C4-2B (cell line): ENCODE results near the gene HOXB8.

Experiments
- H3K27ac ChIP-seq: fragments of 450-650 bp; 2 replicates; pipeline ENCODE4 v1.5.1; 2017
- ZFX ChIP-seq: fragments of 450-650 bp; IDR thresholded peaks from 2 replicates; pipeline ENCODE4 v1.6.1; 2017
- TF ChIP-seq, protein P1 (sequence below): fragments of 450-650 bp; conservative IDR thresholded peaks from 2 replicates; pipeline ENCODE4 v1.5.1; 2017; ENCODE audit warnings: mild to moderate bottlenecking

The HOXB8 gene

DNA sequence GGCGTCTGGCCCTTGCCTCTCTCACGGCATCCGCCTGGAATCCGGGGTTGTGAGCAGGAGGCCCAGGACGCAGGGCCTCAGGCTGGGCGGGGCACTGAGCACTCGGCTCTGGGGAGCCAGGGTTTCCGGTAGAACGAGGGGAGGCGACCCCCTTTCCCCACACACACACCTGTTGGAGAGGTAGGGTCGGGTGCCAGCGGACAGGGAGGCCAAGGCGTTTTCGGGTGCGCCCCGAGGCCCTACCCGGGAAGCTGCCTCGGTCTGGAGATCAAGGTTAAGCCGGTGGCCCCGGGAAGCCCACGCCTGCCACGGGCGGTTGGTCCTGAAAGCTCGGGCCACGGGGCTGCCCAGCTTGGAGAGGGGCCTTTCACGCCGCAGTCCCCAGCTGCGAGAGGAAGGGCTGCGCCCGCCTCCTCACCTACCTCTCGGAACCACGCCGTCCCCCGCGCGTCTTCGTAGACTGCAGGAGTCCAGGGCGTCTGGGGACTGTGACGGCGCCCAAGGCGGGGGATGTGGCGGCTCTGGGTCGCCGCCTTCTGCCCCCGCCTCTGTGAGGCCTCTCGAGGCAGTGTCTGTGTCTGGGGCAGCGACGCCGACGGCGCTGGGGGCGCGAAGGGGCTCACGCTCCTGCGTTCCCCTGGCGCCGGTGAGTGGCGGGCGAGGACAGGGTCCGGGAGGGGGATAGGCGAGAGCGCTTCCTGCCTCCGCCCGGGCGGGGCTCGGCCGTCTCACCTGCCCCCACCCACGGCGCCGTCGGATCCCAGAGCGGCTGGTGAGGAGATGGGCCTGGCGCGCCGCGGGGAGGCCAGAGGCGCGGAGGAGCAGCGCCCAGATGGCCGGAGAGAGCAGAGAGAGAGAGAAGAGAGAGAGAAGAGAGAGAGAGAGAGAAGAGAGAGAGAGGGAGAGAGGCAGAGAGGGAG, 31.4 kb upstream of the HOXB8 start:
- no peak overlapping the region for H3K27ac ChIP-seq
- TF ChIP-seq, protein P1, sequence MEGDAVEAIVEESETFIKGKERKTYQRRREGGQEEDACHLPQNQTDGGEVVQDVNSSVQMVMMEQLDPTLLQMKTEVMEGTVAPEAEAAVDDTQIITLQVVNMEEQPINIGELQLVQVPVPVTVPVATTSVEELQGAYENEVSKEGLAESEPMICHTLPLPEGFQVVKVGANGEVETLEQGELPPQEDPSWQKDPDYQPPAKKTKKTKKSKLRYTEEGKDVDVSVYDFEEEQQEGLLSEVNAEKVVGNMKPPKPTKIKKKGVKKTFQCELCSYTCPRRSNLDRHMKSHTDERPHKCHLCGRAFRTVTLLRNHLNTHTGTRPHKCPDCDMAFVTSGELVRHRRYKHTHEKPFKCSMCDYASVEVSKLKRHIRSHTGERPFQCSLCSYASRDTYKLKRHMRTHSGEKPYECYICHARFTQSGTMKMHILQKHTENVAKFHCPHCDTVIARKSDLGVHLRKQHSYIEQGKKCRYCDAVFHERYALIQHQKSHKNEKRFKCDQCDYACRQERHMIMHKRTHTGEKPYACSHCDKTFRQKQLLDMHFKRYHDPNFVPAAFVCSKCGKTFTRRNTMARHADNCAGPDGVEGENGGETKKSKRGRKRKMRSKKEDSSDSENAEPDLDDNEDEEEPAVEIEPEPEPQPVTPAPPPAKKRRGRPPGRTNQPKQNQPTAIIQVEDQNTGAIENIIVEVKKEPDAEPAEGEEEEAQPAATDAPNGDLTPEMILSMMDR: no peak
- TF ChIP-seq ZFX: no peak

DNA sequence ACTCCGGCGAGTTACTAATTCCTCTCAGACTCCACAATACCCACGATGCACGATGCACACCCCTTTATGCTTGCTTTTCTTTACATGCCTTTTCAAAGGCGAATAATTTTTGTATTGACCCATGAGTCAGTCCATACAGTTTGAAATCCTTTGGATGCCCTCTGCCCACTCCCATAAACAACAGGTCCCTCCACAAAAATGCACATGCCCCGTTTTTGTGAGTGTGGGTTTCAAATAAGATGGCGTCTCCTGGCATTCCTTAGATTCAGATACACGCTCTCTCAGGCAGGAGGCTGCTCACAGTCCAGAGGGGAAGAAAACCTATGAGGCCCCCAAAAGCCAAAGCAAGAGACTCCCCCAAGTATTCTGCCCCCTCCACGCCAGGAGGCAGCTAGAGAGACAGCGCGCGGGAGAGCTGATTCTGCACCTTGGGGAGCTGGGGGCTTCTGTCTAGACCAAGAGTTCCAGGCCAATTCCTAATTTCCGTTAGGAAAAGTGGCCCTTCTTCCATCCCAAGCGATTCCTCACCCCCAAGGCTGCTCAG, 30.6 kb upstream of the HOXB8 start:
- H3K27ac ChIP-seq: no peak overlapping the region
- no peak for TF ChIP-seq ZFX
- TF ChIP-seq, protein P1: no peak

DNA sequence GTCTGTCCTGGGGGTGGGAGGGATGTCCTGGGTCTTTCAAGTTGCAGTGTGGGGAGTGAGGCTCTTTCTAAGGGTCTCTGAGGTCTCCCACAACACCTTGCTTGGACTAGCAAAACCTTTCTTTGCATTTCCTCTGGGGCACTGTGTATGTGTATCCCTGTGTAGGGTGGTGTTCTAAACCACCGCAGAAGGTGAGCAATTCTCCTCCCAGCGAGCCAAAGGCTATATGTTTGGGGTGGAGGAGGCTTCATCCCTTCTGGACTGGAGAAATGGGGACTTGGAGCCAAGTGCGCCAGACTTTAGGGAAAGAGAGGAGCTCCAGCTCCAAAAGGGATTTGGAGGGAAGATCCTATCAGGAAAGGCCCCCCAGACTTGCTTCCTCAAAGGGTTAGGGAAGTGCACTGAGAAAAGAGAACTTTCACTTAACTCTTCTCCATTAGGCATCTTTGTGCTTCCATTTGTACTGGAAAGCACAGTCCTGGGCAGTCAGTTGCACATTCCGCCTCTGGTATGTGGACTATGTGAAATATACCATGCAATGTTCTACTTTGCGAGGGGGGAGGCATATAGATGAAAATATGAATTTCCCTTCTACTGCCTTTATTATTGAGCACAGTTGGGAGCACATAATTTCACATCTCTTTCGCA, 29.9 kb upstream of the HOXB8 start:
- H3K27ac ChIP-seq: no peak overlapping the region
- TF ChIP-seq, protein P1: no peak
- TF ChIP-seq ZFX: no peak

DNA sequence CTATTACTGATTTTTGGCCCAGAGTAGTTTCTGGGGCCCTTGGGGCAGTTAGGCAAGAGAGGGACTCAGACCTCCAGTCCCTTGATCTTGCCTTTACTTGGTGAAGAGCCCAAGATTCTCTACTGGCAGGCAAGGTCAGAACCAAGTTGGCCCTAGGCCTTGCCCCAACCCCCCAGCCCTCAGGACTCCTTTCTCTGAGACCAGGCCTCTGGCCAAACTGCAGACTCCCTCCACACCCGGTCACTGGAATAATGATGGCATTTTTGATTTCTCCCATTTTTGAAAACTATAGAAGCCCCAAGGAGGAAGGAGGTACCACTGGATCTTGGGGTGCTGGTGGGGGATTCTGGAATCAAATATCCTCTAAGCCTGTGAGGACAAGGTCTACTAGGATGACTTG, 29.1 kb upstream of the HOXB8 start:
- TF ChIP-seq, protein P1: no peak
- TF ChIP-seq ZFX: no peak
- no peak overlapping the region for H3K27ac ChIP-seq

DNA sequence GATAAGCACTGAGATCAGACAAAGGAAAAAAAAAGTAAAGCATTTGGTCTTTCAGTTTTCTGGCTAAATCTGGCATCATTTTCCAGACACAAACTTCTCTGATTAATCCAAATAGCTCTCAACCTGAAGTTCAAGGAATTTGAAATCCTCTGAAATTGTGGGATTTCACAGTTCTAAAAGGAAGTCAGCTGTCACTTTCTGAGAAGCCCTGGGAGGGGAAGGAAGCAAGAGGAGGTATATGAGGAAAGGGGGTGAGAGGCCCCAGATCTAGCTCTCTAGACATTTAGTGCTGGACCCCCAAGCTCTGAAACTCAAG, 28.6 kb upstream of the HOXB8 start:
- TF ChIP-seq, protein P1: no peak
- TF ChIP-seq ZFX: no peak
- H3K27ac ChIP-seq: no peak overlapping the region

DNA sequence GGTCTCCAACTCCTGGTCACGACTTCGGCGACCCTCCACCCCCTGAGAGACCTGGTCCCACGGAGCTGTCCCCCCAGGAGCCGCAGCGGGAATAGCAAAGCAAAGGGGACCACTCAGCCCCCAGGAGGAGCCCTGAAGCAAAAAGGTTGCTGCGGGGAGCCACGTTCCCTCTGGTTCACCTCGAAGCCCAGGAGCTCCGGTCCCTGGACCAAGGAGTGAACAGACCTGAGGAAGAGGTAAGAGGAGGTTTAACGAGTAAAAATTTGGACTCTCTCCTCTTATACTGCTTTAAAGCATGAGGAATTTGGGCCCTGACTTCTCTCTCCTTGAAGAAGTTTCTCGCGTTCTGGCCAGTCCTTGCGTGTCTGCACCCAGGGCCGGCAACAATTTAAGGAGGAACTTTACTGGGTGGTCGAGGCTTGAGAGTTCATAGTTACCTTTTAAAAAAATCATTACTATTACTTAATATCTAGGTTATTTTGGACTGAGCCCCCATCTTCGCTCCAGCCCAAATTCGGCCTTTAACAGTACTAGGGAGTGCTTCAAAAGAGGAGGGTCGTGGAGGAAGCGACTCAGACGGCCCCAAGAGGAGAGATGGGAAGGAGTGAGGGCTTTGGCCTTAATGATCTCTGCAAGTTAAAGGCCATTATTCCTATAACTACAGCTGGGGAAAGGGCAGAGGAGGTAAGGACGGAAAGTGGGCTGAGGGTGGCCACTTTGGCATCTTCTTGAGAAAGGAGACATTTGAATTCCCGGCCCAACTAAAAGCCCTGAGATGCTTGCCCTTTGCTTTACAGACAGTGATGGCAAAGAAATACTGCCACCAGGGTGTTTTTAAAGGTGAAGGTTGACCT, 28.0 kb upstream of the HOXB8 start:
- H3K27ac ChIP-seq: no peak overlapping the region
- TF ChIP-seq, protein P1: no peak
- TF ChIP-seq ZFX: no peak
